Body of pancreas (tissue), 4 donors: ENCODE data around the gene IQSEC1. TPM values are rescaled to one million over a fixed set of nuclear protein-coding genes. Genes with fewer than 3 reads are reported as not detected.
A peak's percentile ranks its signal among the peaks of the same experiment; 100 is the strongest.

Experiments used
- ATAC-seq: fragments of 150-250 bp; one replicate; pipeline ENCODE4 v1.9.1; 2016
- DNase-seq, 4 donors: peaks; one replicate each; pipeline ENCODE4 v3.0.0-alpha.2; 2019
- H3K27ac ChIP-seq, 4 donors: fragments of 200-600 bp; sonication (generic); 1 replicate in 3 of 4; 2 replicates in 1 of 4; pipeline versions ENCODE4 v1.5.1 to v1.6.1; 2016 to 2019; ENCODE audit warnings: mild to moderate bottlenecking in 1 of 4, mixed read lengths in 1 of 4, moderate library complexity in 1 of 4
- H3K27me3 ChIP-seq, 2 donors: fragments of 200-600 bp; sonication (generic); one replicate each; pipeline ENCODE4 v1.6.0; 2016; ENCODE audit warnings: mild to moderate bottlenecking in 1 of 2
- H3K36me3 ChIP-seq, 2 donors: fragments of 200-600 bp; sonication (generic); replicated peaks in 1 of 2; 2 replicates each; pipeline ENCODE4 v1.5.1; 2016; ENCODE audit warnings: low read depth in 2 of 2; ENCODE audit not compliant: insufficient read depth in 1 of 2
- H3K4me1 ChIP-seq: fragments of 200-600 bp; sonication (generic); one replicate; pipeline ENCODE4 v1.6.0; 2016
- H3K4me3 ChIP-seq, 2 donors: fragments of 200-600 bp; sonication (generic); 1 replicate in 1 of 2; 2 replicates in 1 of 2; pipeline ENCODE4 v1.5.1; 2016 to 2019
- H3K9me3 ChIP-seq, 3 donors: fragments of 200-600 bp; sonication (generic); 1 replicate in 2 of 3; 2 replicates in 1 of 3; pipeline ENCODE4 v1.5.1; 2016
- CTCF ChIP-seq, 7 experiments: fragments of 450-650 bp in 4 of 7; fragments of 200-600 bp in 3 of 7; sonication (generic) in 3 of 7; IDR thresholded peaks; one replicate each; pipeline ENCODE4 v1.5.1; 2016 to 2019; ENCODE audit warnings: antibody characterized with exemption in 7 of 7
- POLR2A ChIP-seq, 3 donors: fragments of 450-650 bp; IDR thresholded peaks; one replicate each; pipeline ENCODE4 v1.6.1; 2016; ENCODE audit warnings: antibody characterized with exemption in 3 of 3, mild to moderate bottlenecking in 2 of 3
- WGBS, 2 donors: methylation state at CpG; one replicate each; pipeline ENCODE4 v1.1.5; 2017; 5-methylcytosine and 5-hydroxymethylcytosine counted together
- intact Hi-C: fragments of 100-400 bp; cut with DNase I; formaldehyde crosslinking; loops from one replicate; pipeline ENCODE4 v1.15.1; 2023
- total RNA-seq, 2 donors: library from RNA; depleted of rRNA; stranded (reverse); fragments of >200 nt; gene quantifications; one replicate each; pipeline ENCODE4 v1.1.0, GENCODE V29; 2016

The IQSEC1 gene
- total RNA-seq, result 10 to 100 TPM; 29.6 to 42.2 TPM

GRCh38 chr3:13073326-13074005 lies at the start of gene IQSEC1:
IQSEC1 (minus strand) TSS chr3:13073429; CDS start chr3:13073014, 415 bp downstream.
- intact Hi-C loops, result no loop called here
- H3K4me1 ChIP-seq, result peaks cover 8% of the 10 kb centered on the region
- TF ChIP-seq CTCF (IDR thresholded peaks at IDR 0.05) (no peak), POLR2A (IDR thresholded peaks at IDR 0.05) (no peak)
- 15 to 37% methylated on average over 37 to 61 of the region's 63 CpGs for WGBS, 2 donors
- DNase-seq (peak in 3 of 4 donors; percentile 28 to 46 (median 31)), ATAC-seq (no peak)
- no peak within 1 kb of the TSS for H3K27ac ChIP-seq
- H3K9me3 ChIP-seq, result no peaks in the 10 kb centered on the region
- H3K4me3 ChIP-seq, result no peak within 1 kb of the TSS
- no peaks in the 10 kb centered on the region for H3K27me3 ChIP-seq
- no peaks in the 10 kb centered on the region for H3K36me3 ChIP-seq

GRCh38 chr3:13122081-13123012 lies 49.1 kb upstream of the IQSEC1 start:
- Histone ChIP-seq H3K4me3 (no peak overlapping the region), H3K27ac (no peak overlapping the region), H3K9me3 (no peaks in the 10 kb centered on the region), H3K36me3 (no peaks in the 10 kb centered on the region), H3K4me1 (no peaks in the 10 kb centered on the region), H3K27me3 (no peaks in the 10 kb centered on the region)
- ATAC-seq, result no peak
- intact Hi-C loops, result no loop called here
- WGBS, 2 donors, result 72 to 73% methylated on average over 18 to 20 of the region's 20 CpGs
- DNase-seq, result no peak
- TF ChIP-seq CTCF (IDR thresholded peaks at IDR 0.05) (no peak), POLR2A (IDR thresholded peaks at IDR 0.05) (no peak)

GRCh38 chr3:13121553-13122001 lies 48.3 kb upstream of the IQSEC1 start:
- Histone ChIP-seq H3K36me3 (no peaks in the 10 kb centered on the region), H3K27ac (no peak overlapping the region), H3K9me3 (no peaks in the 10 kb centered on the region), H3K4me1 (no peaks in the 10 kb centered on the region), H3K27me3 (no peaks in the 10 kb centered on the region), H3K4me3 (no peak overlapping the region)
- intact Hi-C loops, result no loop called here
- WGBS, 2 donors, result 84 to 85% methylated on average over 13 to 14 of the region's 14 CpGs
- DNase-seq, result no peak
- TF ChIP-seq POLR2A (IDR thresholded peaks at IDR 0.05) (no peak), CTCF (IDR thresholded peaks at IDR 0.05) (no peak)
- ATAC-seq, result no peak

GRCh38 chr3:13120928-13121552 lies 47.8 kb upstream of the IQSEC1 start:
- Histone ChIP-seq H3K36me3 (no peaks in the 10 kb centered on the region), H3K27ac (no peak overlapping the region), H3K27me3 (no peaks in the 10 kb centered on the region), H3K4me1 (no peaks in the 10 kb centered on the region), H3K4me3 (no peak overlapping the region), H3K9me3 (no peaks in the 10 kb centered on the region)
- ATAC-seq (no peak), DNase-seq (no peak)
- WGBS, 2 donors, result 87 to 89% methylated on average over 15 to 16 of the region's 16 CpGs
- TF ChIP-seq POLR2A (IDR thresholded peaks at IDR 0.05), result no peak
- TF ChIP-seq CTCF (IDR thresholded peaks at IDR 0.05), result no peak
- intact Hi-C loops, result no loop called here
